Panc1 (cell line): ENCODE measurements around the gene FBXL15. TPM values are rescaled to one million over a fixed set of nuclear protein-coding genes. Genes with fewer than 3 reads are reported as not detected.

Source experiments
- ATAC-seq: fragments of 200-7000 bp; cut with Tn5 transposase; 2 replicates; pipeline ENCODE4 v1.9.1; 2020; ENCODE audit warnings: mild to moderate bottlenecking, moderate library complexity
- BruUV-seq: library from RNA; stranded (reverse); fragments of 400-500 nt; replicated peaks from 2 replicates; lab custom pipeline; 2021; lab: Mats Ljungman, UMichigan
- CTCF ChIA-PET: fragments of 300-600 bp; sonication (Branson Sonifier 250); formaldehyde crosslinking; loops from one replicate; lab custom pipeline; 2022; ENCODE audit warnings: antibody characterized with exemption; lab: Charles Lee
- POLR2A ChIA-PET: fragments of 300-600 bp; sonication (Branson Sonifier 250); formaldehyde crosslinking; loops from one replicate; lab custom pipeline; 2022; ENCODE audit warnings: antibody characterized with exemption; lab: Charles Lee
- DNase-seq: peaks from one replicate; pipeline ENCODE4 v3.0.0-alpha.2; 2010; ENCODE audit warnings: low read depth, low spot score
- H3K27ac ChIP-seq: 2 replicates; pipeline ENCODE4 v1.5.1; 2011; ENCODE audit warnings: mild to moderate bottlenecking, low read length, inconsistent platforms
- H3K27me3 ChIP-seq: fragments of 200-500 bp; sonication (Bioruptor generic); 2 replicates; pipeline ENCODE4 v1.6.0; 2014; ENCODE audit warnings: low read length, inconsistent platforms; ENCODE audit not compliant: control insufficient read depth, insufficient read depth
- H3K36me3 ChIP-seq: fragments of 200-500 bp; sonication (Bioruptor generic); 2 replicates; pipeline ENCODE4 v1.5.1; 2014; ENCODE audit warnings: inconsistent platforms, mild to moderate bottlenecking, low read length, moderate library complexity; ENCODE audit not compliant: control insufficient read depth, insufficient read depth
- H3K4me1 ChIP-seq: 2 replicates; pipeline ENCODE4 v1.5.1; 2011; ENCODE audit warnings: inconsistent platforms, mild to moderate bottlenecking, low read length, moderate library complexity; ENCODE audit not compliant: control insufficient read depth, insufficient read depth
- H3K4me3 ChIP-seq, 2 experiments: 2 replicates each; pipeline ENCODE4 v1.5.1; 2011 to 2012; ENCODE audit warnings: low read depth in 2 of 2, low read length in 2 of 2, mild to moderate bottlenecking in 2 of 2, inconsistent platforms in 1 of 2, moderate library complexity in 1 of 2
- H3K9me3 ChIP-seq: fragments of 200-500 bp; sonication (Bioruptor generic); 2 replicates; pipeline ENCODE4 v1.5.1; 2014; ENCODE audit warnings: low read depth, mild to moderate bottlenecking, inconsistent platforms, low read length, moderate library complexity; ENCODE audit not compliant: control insufficient read depth, insufficient read depth
- CTCF ChIP-seq: fragments of 450-650 bp; IDR thresholded peaks from 2 replicates; pipeline ENCODE4 v1.5.1; 2017; ENCODE audit warnings: mild to moderate bottlenecking
- POLR2AphosphoS5 ChIP-seq: IDR thresholded peaks from 2 replicates; pipeline ENCODE4 v1.6.1; 2012; ENCODE audit warnings: mild to moderate bottlenecking, low read depth, low read length, moderate library complexity
- REST ChIP-seq, 2 experiments: IDR thresholded peaks; 2 replicates each; pipeline ENCODE4 v1.6.1; 2011 to 2012; ENCODE audit warnings: low read depth in 2 of 2, control low read depth in 1 of 2, low read length in 1 of 2, mild to moderate bottlenecking in 1 of 2, moderate library complexity in 1 of 2; ENCODE audit not compliant: insufficient read depth in 1 of 2
- SIN3A ChIP-seq: IDR thresholded peaks from 2 replicates; pipeline ENCODE4 v1.6.1; 2012; ENCODE audit warnings: low read depth, mild to moderate bottlenecking, low read length, moderate library complexity, borderline replicate concordance; ENCODE audit not compliant: insufficient read depth
- TCF7L2 ChIP-seq: IDR thresholded peaks from 2 replicates; pipeline ENCODE4 v1.6.1; 2011; ENCODE audit warnings: mild to moderate bottlenecking, low read depth, low read length, inconsistent platforms
- in situ Hi-C: cut with HindIII; loops from 2 replicates; pipeline ENCODE4 v1.10.0; 2016; ENCODE audit warnings: low sequenced_read_pairs, low pct_unique_long_range_greater_than_20kb
- intact Hi-C: fragments of 100-400 bp; cut with micrococcal nuclease; formaldehyde crosslinking; loops from one replicate; pipeline ENCODE4 v1.10.0; 2022; ENCODE audit not compliant: unreplicated experiment
- total RNA-seq: library from RNA; stranded (reverse); gene quantifications from one replicate; pipeline ENCODE4 v1.2.1, GENCODE V29; 2021; ENCODE audit not compliant: unreplicated experiment

The FBXL15 gene
- total RNA-seq, 1 experiment from 2014 or later, result 7.9 TPM

- no TSS peak for BruUV-seq
Observed at GRCh38 chr10:102421757-102422512, 1.3 kb downstream of the FBXL15 start.

GRCh38 chr10:102422545-102423129 is 2.0 kb downstream of the FBXL15 start:
- in situ Hi-C loops, result no loop called here
- ATAC-seq (peak; percentile 74), DNase-seq (peak; percentile 55)
- Histone ChIP-seq H3K36me3 (peaks cover 9% of the 10 kb centered on the region; the same call in 1 of the 2 replicates), H3K27ac (peak overlapping the region; percentile 98), H3K4me3 (peak overlapping the region; percentile 91 to 94), H3K9me3 (no peaks in the 10 kb centered on the region), H3K4me1 (peaks cover 11% of the 10 kb centered on the region), H3K27me3 (no peaks in the 10 kb centered on the region)
- TF ChIP-seq SIN3A (no peak), REST (IDR thresholded peaks at IDR 0.05; ENCODE audit: insufficient read depth in 1 of 2, low read depth in 2 of 2, low read length in 1 of 2) (peak in 1 of 2 experiments; percentile 81; a peak in 2 of 4 replicates), CTCF (peak; percentile 98), POLR2AphosphoS5 (peak; percentile 56; the same call in 1 of the 2 replicates), TCF7L2 (no peak)
- POLR2A ChIA-PET, result interaction anchor here (0.6 kb wide), 3 partner anchors 12 to 82 kb away, joined by 3 to 10 read pairs (median 3); no protein-coding TSS in a partner anchor
- BruUV-seq, result no TSS peak
- CTCF ChIA-PET, result interaction anchor here (0.8 to 2.2 kb wide), 7 partner anchors 10 to 254 kb away, joined by 3 to 16 read pairs (median 6); partner anchors contain the start of gene CUEDC2
- intact Hi-C loops, result no loop called here

More at GRCh38 chr10:102421757-102422512, 1.3 kb downstream of the FBXL15 start:
- Histone ChIP-seq H3K4me3 (peak overlapping the region; percentile 91 to 94), H3K36me3 (peaks cover 9% of the 10 kb centered on the region; the same call in 1 of the 2 replicates), H3K9me3 (no peaks in the 10 kb centered on the region), H3K4me1 (peaks cover 11% of the 10 kb centered on the region), H3K27me3 (no peaks in the 10 kb centered on the region), H3K27ac (peak overlapping the region; percentile 98)
- in situ Hi-C loops, result no loop called here
- ChIA-PET POLR2A (interaction anchor here (0.6 kb wide), 1 partner anchor 20 kb away, joined by 3 read pairs; no protein-coding TSS in a partner anchor), CTCF (interaction anchor here (0.9 to 2.2 kb wide), 7 partner anchors 10 to 253 kb away, joined by 3 to 16 read pairs (median 7); partner anchors contain the start of gene CUEDC2)
- peak; percentile 77; the same call in 1 of the 2 replicates for TF ChIP-seq SIN3A
- no peak for TF ChIP-seq CTCF
- no peak for TF ChIP-seq POLR2AphosphoS5
- DNase-seq (no peak), ATAC-seq (peak; percentile 19)
- intact Hi-C loops, result no loop called here
